Fibroblast of mammary gland (primary cell): ENCODE measurements around the gene COIL.
"Not testable (repeated sequence)": the region's sequence is repeated elsewhere in the genome, so short reads cannot be mapped to it uniquely, and the experiment has no call there.

ENCODE experiments used
- DNase-seq: peaks from one replicate; pipeline ENCODE4 v3.0.0-alpha.2; 2010; ENCODE audit warnings: low read depth
- H3K4me3 ChIP-seq: 2 replicates; pipeline ENCODE4 v1.5.1; 2011; ENCODE audit warnings: low read depth, mild to moderate bottlenecking, low read length, moderate library complexity; ENCODE audit not compliant: control insufficient read depth
- TF ChIP-seq, protein P1 (sequence below): conservative IDR thresholded peaks from 2 replicates; pipeline ENCODE4 v1.5.1; 2011; ENCODE audit warnings: low read depth, low read length, inconsistent platforms; ENCODE audit not compliant: control insufficient read depth, insufficient read depth

Gene COIL

DNA sequence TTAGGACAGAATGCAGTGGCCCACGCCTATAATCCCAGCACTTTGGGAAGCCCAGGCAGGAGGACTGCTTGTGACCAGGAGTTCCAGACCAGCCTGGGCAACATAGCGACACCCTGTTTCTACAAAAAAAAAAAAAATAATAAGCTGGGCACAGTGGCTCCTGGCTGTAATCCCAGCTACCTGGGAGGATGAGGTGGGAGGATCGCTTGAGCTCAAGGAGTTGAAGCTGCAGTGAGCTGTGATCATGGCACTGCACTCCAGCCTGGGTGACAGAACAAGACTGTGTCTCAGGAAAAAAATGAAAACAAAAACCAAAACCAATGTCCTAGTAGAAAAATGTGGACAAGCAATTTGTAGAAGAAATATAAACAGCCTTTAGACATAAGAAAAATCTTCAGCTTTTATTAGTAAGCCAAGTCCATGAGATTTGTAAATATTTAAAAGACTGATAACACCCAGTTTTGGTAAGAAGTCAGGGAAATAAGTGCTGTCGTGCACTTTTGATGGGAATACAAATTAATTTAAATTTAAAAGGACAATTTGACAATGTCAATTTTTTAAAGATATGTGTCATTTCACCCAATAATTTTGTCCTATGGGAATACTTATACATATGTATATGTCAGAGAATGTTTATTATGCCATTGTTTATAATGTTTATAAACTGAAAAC lies 28.2 kb upstream of the COIL start:
- no peak overlapping the region for H3K4me3 ChIP-seq
- no peak for DNase-seq
- TF ChIP-seq, protein P1, sequence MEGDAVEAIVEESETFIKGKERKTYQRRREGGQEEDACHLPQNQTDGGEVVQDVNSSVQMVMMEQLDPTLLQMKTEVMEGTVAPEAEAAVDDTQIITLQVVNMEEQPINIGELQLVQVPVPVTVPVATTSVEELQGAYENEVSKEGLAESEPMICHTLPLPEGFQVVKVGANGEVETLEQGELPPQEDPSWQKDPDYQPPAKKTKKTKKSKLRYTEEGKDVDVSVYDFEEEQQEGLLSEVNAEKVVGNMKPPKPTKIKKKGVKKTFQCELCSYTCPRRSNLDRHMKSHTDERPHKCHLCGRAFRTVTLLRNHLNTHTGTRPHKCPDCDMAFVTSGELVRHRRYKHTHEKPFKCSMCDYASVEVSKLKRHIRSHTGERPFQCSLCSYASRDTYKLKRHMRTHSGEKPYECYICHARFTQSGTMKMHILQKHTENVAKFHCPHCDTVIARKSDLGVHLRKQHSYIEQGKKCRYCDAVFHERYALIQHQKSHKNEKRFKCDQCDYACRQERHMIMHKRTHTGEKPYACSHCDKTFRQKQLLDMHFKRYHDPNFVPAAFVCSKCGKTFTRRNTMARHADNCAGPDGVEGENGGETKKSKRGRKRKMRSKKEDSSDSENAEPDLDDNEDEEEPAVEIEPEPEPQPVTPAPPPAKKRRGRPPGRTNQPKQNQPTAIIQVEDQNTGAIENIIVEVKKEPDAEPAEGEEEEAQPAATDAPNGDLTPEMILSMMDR: no peak

DNA sequence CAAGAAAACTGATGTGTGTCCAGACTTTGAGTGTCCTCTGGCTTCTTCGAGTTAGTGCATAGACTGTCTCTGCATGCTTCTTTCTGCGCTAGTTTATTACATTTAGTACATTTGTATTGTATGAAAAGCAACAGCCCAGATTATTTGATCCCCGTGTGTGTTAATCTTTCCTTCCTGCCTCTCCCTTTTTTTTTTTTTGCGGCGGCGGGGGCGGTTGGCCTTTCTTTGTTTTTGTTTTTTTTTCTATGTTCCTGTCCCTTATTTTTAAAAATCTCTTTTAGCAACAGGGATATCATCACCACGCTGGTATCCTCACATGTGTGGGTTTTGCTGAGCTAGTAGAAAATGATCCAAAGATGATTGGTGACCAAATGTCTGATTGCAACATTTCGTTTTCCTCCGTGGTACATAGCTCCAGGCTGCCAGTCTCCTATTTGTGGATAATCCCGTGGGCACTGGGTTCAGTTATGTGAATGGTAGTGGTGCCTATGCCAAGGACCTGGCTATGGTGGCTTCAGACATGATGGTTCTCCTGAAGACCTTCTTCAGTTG lies 26.5 kb upstream of the COIL start:
- TF ChIP-seq, protein P1: no peak
- no peak overlapping the region for H3K4me3 ChIP-seq
- DNase-seq: peak; percentile 25

DNA sequence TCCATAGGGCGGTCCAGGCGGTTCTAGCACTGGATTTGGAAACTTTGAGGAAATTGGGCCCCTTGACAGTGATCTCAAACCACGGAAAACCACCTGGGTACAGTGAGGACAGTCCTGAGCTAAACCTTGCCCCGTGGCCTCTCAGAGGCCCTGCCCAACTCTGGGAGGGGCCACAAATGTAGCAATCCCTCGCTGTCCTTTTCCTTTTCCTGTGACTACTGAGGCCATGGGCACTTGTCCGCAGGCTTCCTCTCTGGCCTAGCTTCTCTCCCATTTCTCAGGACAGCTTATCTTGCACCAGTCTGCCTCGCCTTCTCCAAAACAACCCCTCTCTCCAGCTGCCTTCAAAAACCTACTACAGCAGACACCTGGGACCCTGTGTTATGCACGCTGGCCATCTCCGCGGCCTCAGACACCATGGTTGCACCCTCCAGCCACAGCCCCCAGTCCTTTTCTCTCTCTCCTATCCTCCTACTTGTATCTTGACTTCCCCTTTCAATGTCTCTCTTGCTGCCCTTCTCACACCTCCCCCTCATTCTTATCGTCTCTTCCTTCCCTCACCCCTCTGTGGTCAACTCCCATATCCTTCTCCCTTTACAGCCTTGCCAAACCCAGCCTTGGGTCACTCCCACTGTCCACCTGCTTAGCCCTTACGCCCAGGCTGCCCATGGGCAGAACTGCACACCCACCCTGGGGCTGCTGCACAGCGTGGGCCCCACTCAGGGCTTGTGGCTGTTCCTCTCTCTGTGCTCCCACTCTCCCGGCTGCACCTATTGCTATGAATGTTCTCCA lies 24.7 kb upstream of the COIL start:
- no peak for DNase-seq
- H3K4me3 ChIP-seq: no peak overlapping the region
- TF ChIP-seq, protein P1: no peak

DNA sequence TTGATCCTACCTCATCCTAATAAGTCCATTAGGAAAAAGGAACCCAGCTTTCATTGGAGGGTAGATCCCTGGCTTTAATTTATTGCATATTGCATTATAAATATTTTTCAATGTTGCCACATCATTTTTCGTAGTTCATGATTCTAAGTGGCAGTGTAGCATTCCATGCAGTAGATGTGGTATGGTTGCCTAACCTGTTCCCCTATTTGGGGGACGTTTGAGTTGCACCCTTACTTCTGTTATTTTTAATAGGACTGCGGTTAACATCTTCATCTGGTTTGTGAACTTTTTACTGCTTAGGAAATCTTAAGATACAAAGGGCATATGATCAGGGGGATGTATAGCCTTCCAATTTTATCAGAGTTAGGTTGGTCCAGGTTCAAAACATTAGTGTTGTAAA lies 22.5 kb upstream of the COIL start:
- TF ChIP-seq, protein P1: no peak
- DNase-seq: no peak
- no peak overlapping the region for H3K4me3 ChIP-seq

DNA sequence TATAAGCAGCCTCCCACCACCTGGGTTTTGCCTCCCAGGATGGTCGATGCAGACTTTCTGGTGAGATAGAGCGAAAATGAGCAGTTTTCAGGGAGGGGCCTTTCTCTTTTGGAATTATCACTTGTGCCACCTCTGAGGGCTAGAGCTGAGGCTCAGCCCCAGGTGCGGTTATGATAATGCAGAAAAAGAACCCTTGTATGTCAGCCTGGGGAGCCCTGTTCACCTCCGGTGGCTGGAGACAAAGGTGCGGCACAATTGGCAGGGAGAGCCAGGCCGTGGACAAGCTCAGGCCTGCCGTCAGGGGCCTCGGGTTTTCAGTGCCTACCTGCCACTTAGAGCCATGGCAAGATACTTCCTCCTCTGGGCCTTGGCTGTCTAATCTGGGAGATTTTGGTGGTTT lies 21.5 kb upstream of the COIL start:
- H3K4me3 ChIP-seq: no peak overlapping the region
- no peak for DNase-seq
- TF ChIP-seq, protein P1: no peak

DNA sequence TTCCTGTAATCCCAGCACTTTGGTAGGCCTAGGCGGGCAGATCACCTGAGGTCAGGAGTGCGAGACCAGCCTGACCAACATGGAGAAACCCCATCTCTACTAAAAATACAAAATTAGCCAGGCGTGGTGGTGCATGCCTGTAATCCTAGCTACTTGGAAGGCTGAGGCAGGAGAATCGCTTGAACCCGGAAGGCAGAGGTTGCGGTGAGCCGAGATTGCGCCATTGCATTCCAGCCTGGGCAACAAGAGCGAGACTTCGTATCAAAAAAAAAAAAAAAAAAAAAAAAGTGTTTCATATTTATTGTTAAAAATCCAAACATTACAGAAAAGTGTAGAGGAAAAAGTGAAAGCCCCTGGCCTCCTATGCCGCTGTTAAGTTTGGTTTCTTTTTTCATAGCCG lies 19.7 kb upstream of the COIL start:
- DNase-seq, H3K4me3 ChIP-seq: not testable (repeated sequence)

DNA sequence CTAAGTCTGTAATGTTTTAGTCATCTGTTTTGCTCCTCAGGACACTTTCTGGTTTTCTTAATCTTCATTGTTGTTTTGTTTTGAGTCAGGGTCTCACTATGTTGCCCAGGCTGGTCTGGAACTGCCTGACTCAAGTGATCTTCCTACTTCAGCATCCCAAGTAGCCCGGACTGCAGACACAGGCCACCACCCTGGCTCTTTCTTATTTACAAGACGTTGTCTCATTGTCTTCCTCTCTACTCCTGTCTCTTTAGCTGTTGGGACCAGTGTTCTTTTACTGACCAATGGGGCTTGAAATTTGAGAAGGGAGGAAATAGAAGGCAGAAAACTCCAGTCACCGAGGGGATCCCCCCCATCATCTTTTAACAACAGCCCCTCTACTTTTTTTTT lies 18.2 kb upstream of the COIL start:
- no peak for DNase-seq
- TF ChIP-seq, protein P1: no peak
- no peak overlapping the region for H3K4me3 ChIP-seq
